ENCODE measurements around the gene ZFP57.
"Not testable (repeated sequence)": the region's sequence is repeated elsewhere in the genome, so short reads cannot be mapped to it uniquely, and the experiment has no call there.

ZFP57 gene

GRCh38 chr6:29665942-29666825 is 14.8 kb downstream of the ZFP57 start:
- TF ChIP-seq CTCF (IDR thresholded peaks at IDR 0.05; ENCODE audit: borderline replicate concordance, insufficient read depth, low read depth, low read length), result no peak
- no peak overlapping the region for H3K4me3 ChIP-seq (ENCODE audit: low read depth, low read length)

- no peak for TF ChIP-seq CTCF (IDR thresholded peaks at IDR 0.05; ENCODE audit: borderline replicate concordance, insufficient read depth, low read depth, low read length)
- no peak overlapping the region for H3K4me3 ChIP-seq (ENCODE audit: low read depth, low read length)
Measured at GRCh38 chr6:29663300-29664042, 17.5 kb downstream of the ZFP57 start.

GRCh38 chr6:29661502-29662141 is 19.3 kb downstream of the ZFP57 start:
- H3K4me3 ChIP-seq (ENCODE audit: low read depth, low read length), result not testable (repeated sequence)

- no peak for TF ChIP-seq CTCF (IDR thresholded peaks at IDR 0.05; ENCODE audit: borderline replicate concordance, insufficient read depth, low read depth, low read length)
- no peak overlapping the region for H3K4me3 ChIP-seq (ENCODE audit: low read depth, low read length)
Measured at GRCh38 chr6:29661071-29661470, 19.9 kb downstream of the ZFP57 start.

GRCh38 chr6:29656798-29657197 is 24.2 kb downstream of the ZFP57 start, which contains the start of gene MOG:
Gene MOG, plus strand, starts transcription at chr6:29657092. Its CDS starts 118 bp downstream, at chr6:29657210.
- TF ChIP-seq CTCF (IDR thresholded peaks at IDR 0.05; ENCODE audit: borderline replicate concordance, insufficient read depth, low read depth, low read length), result no peak
- H3K4me3 ChIP-seq (ENCODE audit: low read depth, low read length), result no peak within 1 kb of the TSS

GRCh38 chr6:29656157-29656556 is 24.8 kb downstream of the ZFP57 start:
- H3K4me3 ChIP-seq (ENCODE audit: low read depth, low read length), result no peak overlapping the region
- TF ChIP-seq CTCF (IDR thresholded peaks at IDR 0.05; ENCODE audit: borderline replicate concordance, insufficient read depth, low read depth, low read length), result no peak

GRCh38 chr6:29655658-29656057 is 25.3 kb downstream of the ZFP57 start:
- TF ChIP-seq CTCF (IDR thresholded peaks at IDR 0.05; ENCODE audit: borderline replicate concordance, insufficient read depth, low read depth, low read length), result no peak
- H3K4me3 ChIP-seq (ENCODE audit: low read depth, low read length), result no peak overlapping the region

All from GM12875 (cell line).